Measurements from ENCODE around the gene ALOX15B. TPM values are rescaled to one million over a fixed set of nuclear protein-coding genes. Genes with fewer than 3 reads are reported as not detected.

The ALOX15B gene
- total and polyA plus RNA-seq, 2 of the 13 experiments (the other 11 are each of a cell fraction or from before 2014, with no cell fraction given): not detected

DNA sequence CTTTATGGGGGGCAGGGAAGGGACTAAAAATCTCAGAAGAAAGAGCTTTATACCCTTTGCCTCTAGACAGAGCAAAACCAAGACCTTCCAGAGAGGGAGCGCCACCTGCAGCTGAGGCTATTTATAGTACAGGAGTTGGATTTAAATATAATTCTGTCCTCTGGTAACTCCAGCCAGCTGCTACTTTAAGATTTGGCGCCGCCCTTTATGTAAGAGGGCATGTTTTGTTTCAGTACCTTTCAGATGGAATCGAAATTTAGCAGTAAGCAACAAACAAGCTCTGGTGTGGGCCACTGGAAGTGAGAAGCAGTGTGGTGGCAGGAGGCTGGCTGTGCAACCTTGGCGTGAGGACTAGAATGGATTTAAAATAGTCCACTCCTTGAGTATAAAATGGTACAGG is 41.7 kb upstream of the ALOX15B start:
- Histone ChIP-seq H3K27ac (ENCODE audit: extremely low read length, insufficient read depth, low read length) (no peak overlapping the region), H3K4me1 (ENCODE audit: insufficient read depth, low read length) (peaks cover 4% of the 10 kb centered on the region), H3K9ac (ENCODE audit: insufficient read depth, low read depth, low read length) (no peak overlapping the region), H2AFZ (ENCODE audit: low read length) (no peak overlapping the region), H4K20me1 (ENCODE audit: insufficient read depth, low read length) (no peaks in the 10 kb centered on the region), H3K79me2 (ENCODE audit: insufficient read depth, low read length) (no peaks in the 10 kb centered on the region), H3K36me3 (replicated peaks in 1 of 2; ENCODE audit: control insufficient read depth in 1 of 2, insufficient read depth in 2 of 2, low read length in 2 of 2) (no peaks in the 10 kb centered on the region), H3K4me3 (replicated peaks in 1 of 3; ENCODE audit: insufficient read depth in 1 of 3, low read depth in 2 of 3, low read length in 3 of 3) (no peak overlapping the region), H3K27me3 (ENCODE audit: control insufficient read depth in 1 of 2, insufficient read depth in 2 of 2, low read length in 2 of 2) (peaks cover 0 to 16% of the 10 kb centered on the region in 2 experiments; a peak in 2 of 5 replicates), H3K4me2 (ENCODE audit: low read depth, low read length) (no peak overlapping the region), H3K9me3 (ENCODE audit: low read length) (no peaks in the 10 kb centered on the region)
- intact Hi-C loops (cut with micrococcal nuclease; ENCODE audit: unreplicated experiment) (no loop called here), in situ Hi-C loops (cut with HindIII; ENCODE audit: extremely low pct_ligation_motif_present, low pct_unique_long_range_greater_than_20kb) (no loop called here)
- 20% methylated on average over 5 of the region's 5 CpGs for WGBS (ENCODE audit: low lambda C conversion rate)
- ATAC-seq: peak; percentile 75
- no TSS peak for BruUV-seq (replicated peaks)
- POLR2A ChIA-PET: no interaction called here
- FAIRE-seq: peak; percentile 50
- CTCF ChIA-PET (ENCODE audit: low intra/inter-chr PET ratio, low total read pairs): no interaction called here
- peak; percentile 25 for DNase-seq (ENCODE audit: low spot score)
- TF ChIP-seq HOXA3 (CRISPR knock-in tag; IDR thresholded peaks at IDR 0.05) (no peak), ZBTB42 (CRISPR knock-in tag; IDR thresholded peaks at IDR 0.05) (no peak), LCORL (IDR thresholded peaks at IDR 0.05) (no peak), LCORL (CRISPR knock-in tag; IDR thresholded peaks at IDR 0.05) (no peak), STAG1 (CRISPR knock-in tag; IDR thresholded peaks at IDR 0.05) (peak; percentile 34)
- TF ChIP-seq, protein P1, sequence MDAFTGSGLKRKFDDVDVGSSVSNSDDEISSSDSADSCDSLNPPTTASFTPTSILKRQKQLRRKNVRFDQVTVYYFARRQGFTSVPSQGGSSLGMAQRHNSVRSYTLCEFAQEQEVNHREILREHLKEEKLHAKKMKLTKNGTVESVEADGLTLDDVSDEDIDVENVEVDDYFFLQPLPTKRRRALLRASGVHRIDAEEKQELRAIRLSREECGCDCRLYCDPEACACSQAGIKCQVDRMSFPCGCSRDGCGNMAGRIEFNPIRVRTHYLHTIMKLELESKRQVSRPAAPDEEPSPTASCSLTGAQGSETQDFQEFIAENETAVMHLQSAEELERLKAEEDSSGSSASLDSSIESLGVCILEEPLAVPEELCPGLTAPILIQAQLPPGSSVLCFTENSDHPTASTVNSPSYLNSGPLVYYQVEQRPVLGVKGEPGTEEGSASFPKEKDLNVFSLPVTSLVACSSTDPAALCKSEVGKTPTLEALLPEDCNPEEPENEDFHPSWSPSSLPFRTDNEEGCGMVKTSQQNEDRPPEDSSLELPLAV (CRISPR knock-in tag; conservative IDR thresholded peaks at IDR 0.05; ENCODE audit: low read depth): no peak
- TF ChIP-seq, protein P2, sequence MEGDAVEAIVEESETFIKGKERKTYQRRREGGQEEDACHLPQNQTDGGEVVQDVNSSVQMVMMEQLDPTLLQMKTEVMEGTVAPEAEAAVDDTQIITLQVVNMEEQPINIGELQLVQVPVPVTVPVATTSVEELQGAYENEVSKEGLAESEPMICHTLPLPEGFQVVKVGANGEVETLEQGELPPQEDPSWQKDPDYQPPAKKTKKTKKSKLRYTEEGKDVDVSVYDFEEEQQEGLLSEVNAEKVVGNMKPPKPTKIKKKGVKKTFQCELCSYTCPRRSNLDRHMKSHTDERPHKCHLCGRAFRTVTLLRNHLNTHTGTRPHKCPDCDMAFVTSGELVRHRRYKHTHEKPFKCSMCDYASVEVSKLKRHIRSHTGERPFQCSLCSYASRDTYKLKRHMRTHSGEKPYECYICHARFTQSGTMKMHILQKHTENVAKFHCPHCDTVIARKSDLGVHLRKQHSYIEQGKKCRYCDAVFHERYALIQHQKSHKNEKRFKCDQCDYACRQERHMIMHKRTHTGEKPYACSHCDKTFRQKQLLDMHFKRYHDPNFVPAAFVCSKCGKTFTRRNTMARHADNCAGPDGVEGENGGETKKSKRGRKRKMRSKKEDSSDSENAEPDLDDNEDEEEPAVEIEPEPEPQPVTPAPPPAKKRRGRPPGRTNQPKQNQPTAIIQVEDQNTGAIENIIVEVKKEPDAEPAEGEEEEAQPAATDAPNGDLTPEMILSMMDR (CRISPR knock-in tag; IDR thresholded peaks at IDR 0.05): peak; percentile 52
